ENCODE results near the gene NUDT3.

DNA sequence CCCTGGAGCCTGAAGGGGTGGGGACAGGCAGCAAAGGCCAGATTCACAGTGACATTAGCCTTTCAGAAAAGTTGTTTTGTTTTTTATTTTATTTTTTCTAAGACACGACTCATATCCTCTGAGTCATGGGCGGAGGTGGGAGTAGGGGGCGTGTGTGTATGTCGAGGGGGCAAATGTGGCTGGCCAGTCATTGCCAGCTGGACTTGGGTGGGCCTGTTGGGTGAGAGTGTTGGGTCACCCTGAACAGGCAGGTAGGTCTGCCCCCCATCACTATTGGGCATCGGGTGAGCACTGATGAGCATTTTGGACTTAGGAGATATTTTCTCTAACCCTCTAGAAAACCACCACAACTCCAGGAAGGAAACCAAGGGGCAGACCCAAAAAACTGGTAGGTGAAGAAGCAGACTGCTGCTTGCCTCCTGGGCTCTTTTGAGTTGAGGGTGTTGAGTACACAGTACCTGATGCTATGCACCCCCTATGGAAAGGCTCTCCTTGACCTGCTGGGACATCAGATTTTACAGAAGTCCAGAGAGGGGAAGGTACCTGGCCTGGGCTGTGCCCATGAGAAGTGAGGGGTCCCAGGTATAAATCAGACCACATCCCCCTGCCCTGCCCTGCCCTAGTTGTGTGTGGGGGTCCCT lies 149.2 kb downstream of the NUDT3 start:
- TF ChIP-seq EP300 (IDR thresholded peaks at IDR 0.05) (no peak), POLR2AphosphoS5 (IDR thresholded peaks at IDR 0.05) (no peak)
- TF ChIP-seq, protein P1, sequence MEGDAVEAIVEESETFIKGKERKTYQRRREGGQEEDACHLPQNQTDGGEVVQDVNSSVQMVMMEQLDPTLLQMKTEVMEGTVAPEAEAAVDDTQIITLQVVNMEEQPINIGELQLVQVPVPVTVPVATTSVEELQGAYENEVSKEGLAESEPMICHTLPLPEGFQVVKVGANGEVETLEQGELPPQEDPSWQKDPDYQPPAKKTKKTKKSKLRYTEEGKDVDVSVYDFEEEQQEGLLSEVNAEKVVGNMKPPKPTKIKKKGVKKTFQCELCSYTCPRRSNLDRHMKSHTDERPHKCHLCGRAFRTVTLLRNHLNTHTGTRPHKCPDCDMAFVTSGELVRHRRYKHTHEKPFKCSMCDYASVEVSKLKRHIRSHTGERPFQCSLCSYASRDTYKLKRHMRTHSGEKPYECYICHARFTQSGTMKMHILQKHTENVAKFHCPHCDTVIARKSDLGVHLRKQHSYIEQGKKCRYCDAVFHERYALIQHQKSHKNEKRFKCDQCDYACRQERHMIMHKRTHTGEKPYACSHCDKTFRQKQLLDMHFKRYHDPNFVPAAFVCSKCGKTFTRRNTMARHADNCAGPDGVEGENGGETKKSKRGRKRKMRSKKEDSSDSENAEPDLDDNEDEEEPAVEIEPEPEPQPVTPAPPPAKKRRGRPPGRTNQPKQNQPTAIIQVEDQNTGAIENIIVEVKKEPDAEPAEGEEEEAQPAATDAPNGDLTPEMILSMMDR (IDR thresholded peaks at IDR 0.05): no peak
